SK-N-SH (cell line): ENCODE data around the gene PRC1. TPM values are rescaled to one million over a fixed set of nuclear protein-coding genes. Genes with fewer than 3 reads are reported as not detected.

Experiments
- CTCF ChIA-PET: fragments of 300-600, 350-600 bp; formaldehyde crosslinking; extraction: SDS; loops from one replicate; lab custom pipeline; 2021; lab: Yijun Ruan, JAX
- POLR2A ChIA-PET: fragments of 350-600 bp; sonication (Branson Sonifier 250); formaldehyde crosslinking; extraction: SDS; loops from one replicate; lab custom pipeline; 2020; ENCODE audit warnings: antibody characterized with exemption, inconsistent platforms; lab: Yijun Ruan, JAX
- DNase-seq: peaks from one replicate; pipeline ENCODE4 v3.0.0; 2012
- H2AFZ ChIP-seq: fragments of 200-600 bp; sonication (generic); 2 replicates; pipeline ENCODE4 v1.8.1; 2016; ENCODE audit warnings: antibody characterized with exemption, mild to moderate bottlenecking, low read depth
- H3F3A ChIP-seq: fragments of 200-600 bp; sonication (generic); replicated peaks from 2 replicates; pipeline ENCODE3; 2016; ENCODE audit warnings: antibody characterized with exemption, mild to moderate bottlenecking; ENCODE audit not compliant: insufficient read depth
- H3K27ac ChIP-seq, 2 experiments: fragments of 200-500 bp in 1 of 2; fragments of 200-600 bp in 1 of 2; sonication (Bioruptor generic) in 1 of 2; sonication (generic), shearing (Covaris generic) in 1 of 2; 2 replicates each; pipeline versions ENCODE4 v1.5.1 to v1.6.1; 2014 to 2016; ENCODE audit warnings: low read depth in 2 of 2, inconsistent platforms in 1 of 2, low read length in 1 of 2, mild to moderate bottlenecking in 1 of 2, mixed read lengths in 1 of 2
- H3K27me3 ChIP-seq: fragments of 200-600 bp; sonication (generic), shearing (Covaris generic); 2 replicates; pipeline ENCODE4 v1.6.1; 2016; ENCODE audit warnings: mixed run types; ENCODE audit not compliant: insufficient read depth
- H3K36me3 ChIP-seq, 2 experiments: fragments of 200-500 bp in 1 of 2; fragments of 200-600 bp in 1 of 2; sonication (Bioruptor generic) in 1 of 2; sonication (generic) in 1 of 2; replicated peaks in 1 of 2; 2 replicates each; pipeline versions ENCODE3 to v1.5.1; 2014 to 2016; ENCODE audit warnings: low read length in 1 of 2, mild to moderate bottlenecking in 1 of 2; ENCODE audit not compliant: insufficient read depth in 2 of 2, control insufficient read depth in 1 of 2
- H3K4me1 ChIP-seq, 2 experiments: fragments of 200-500 bp in 1 of 2; fragments of 200-600 bp in 1 of 2; sonication (Bioruptor generic) in 1 of 2; sonication (generic), shearing (Covaris generic) in 1 of 2; 2 replicates each; pipeline versions ENCODE4 v1.5.1 to v1.6.1; 2014 to 2016; ENCODE audit warnings: low read depth in 1 of 2, low read length in 1 of 2, mixed run types in 1 of 2; ENCODE audit not compliant: insufficient read depth in 2 of 2, control insufficient read depth in 1 of 2
- H3K4me2 ChIP-seq: fragments of 200-600 bp; sonication (generic), shearing (Covaris generic); 2 replicates; pipeline ENCODE4 v1.6.1; 2017; ENCODE audit warnings: mixed run types
- H3K4me3 ChIP-seq, 2 experiments: fragments of 200-500 bp in 1 of 2; fragments of 200-600 bp in 1 of 2; sonication (Bioruptor generic) in 1 of 2; sonication (generic), shearing (Covaris generic) in 1 of 2; 2 replicates each; pipeline versions ENCODE4 v1.5.1 to v1.8.1; 2014 to 2016; ENCODE audit warnings: low read depth in 2 of 2, inconsistent platforms in 1 of 2, low read length in 1 of 2, mild to moderate bottlenecking in 1 of 2, mixed read lengths in 1 of 2, moderate library complexity in 1 of 2
- H3K79me2 ChIP-seq: fragments of 200-600 bp; sonication (generic); 2 replicates; pipeline ENCODE4 v1.8.1; 2017; ENCODE audit warnings: mild to moderate bottlenecking; ENCODE audit not compliant: insufficient read depth
- H3K9ac ChIP-seq: fragments of 200-600 bp; sonication (generic); 2 replicates; pipeline ENCODE4 v1.6.1; 2017; ENCODE audit warnings: mixed run types
- H3K9me2 ChIP-seq: fragments of 200-600 bp; sonication (generic); 2 replicates; pipeline ENCODE4 v1.6.1; 2017; ENCODE audit warnings: mixed run types
- H3K9me3 ChIP-seq: fragments of 200-600 bp; sonication (generic); 2 replicates; pipeline ENCODE4 v1.6.1; 2017; ENCODE audit warnings: mixed run types, mild to moderate bottlenecking, moderate library complexity
- H4K20me1 ChIP-seq: fragments of 200-600 bp; sonication (generic); 2 replicates; pipeline ENCODE4 v1.6.1; 2017; ENCODE audit warnings: mild to moderate bottlenecking, mixed run types; ENCODE audit not compliant: insufficient read depth
- ELF1 ChIP-seq: IDR thresholded peaks from 2 replicates; pipeline ENCODE4 v1.4.0; 2012
- EZH2phosphoT487 ChIP-seq: fragments of 200-600 bp; sonication (generic); IDR thresholded peaks from 2 replicates; pipeline ENCODE4 v1.6.1; 2017; ENCODE audit warnings: low read depth, mixed run types, mild to moderate bottlenecking, antibody characterized with exemption, moderate library complexity, borderline replicate concordance
- FOXJ3 ChIP-seq: sonication (generic); formaldehyde crosslinking; IDR thresholded peaks from 2 replicates; pipeline ENCODE4 v1.5.1; 2020; ENCODE audit warnings: mild to moderate bottlenecking, missing genetic modification reagents
- FOXM1 ChIP-seq: IDR thresholded peaks from 2 replicates; pipeline ENCODE4 v1.4.0; 2012; ENCODE audit warnings: low read depth, mild to moderate bottlenecking
- GABPA ChIP-seq: IDR thresholded peaks from 2 replicates; pipeline ENCODE4 v1.4.0; 2012; ENCODE audit warnings: low read depth, mild to moderate bottlenecking
- GATA2 ChIP-seq: sonication (generic); formaldehyde crosslinking; IDR thresholded peaks from 2 replicates; pipeline ENCODE4 v1.5.0; 2020; ENCODE audit warnings: mild to moderate bottlenecking, missing genetic modification reagents
- IRF3 ChIP-seq: fragments of 150-350 bp; IDR thresholded peaks from 2 replicates; pipeline ENCODE4 v1.6.1; 2016; ENCODE audit warnings: mild to moderate bottlenecking, low read depth, low read length
- JUND ChIP-seq: IDR thresholded peaks from 2 replicates; pipeline ENCODE4 v1.4.0; 2012
- MAX ChIP-seq: IDR thresholded peaks from 2 replicates; pipeline ENCODE4 v1.4.0; 2012; ENCODE audit warnings: low read depth
- MEF2A ChIP-seq: IDR thresholded peaks from 2 replicates; pipeline ENCODE4 v1.4.0; 2012; ENCODE audit warnings: low read depth, borderline replicate concordance
- POLR2AphosphoS5 ChIP-seq: IDR thresholded peaks from 2 replicates; pipeline ENCODE4 v1.6.1; 2012; ENCODE audit warnings: low read depth, low read length
- RAD21 ChIP-seq: IDR thresholded peaks from 2 replicates; pipeline ENCODE4 v1.6.1; 2012; ENCODE audit warnings: mild to moderate bottlenecking, low read length
- RCOR1 ChIP-seq: fragments of 150-350 bp; IDR thresholded peaks from 2 replicates; pipeline ENCODE4 v1.6.1; 2017; ENCODE audit warnings: antibody characterized with exemption, low read length
- REST ChIP-seq: IDR thresholded peaks from 2 replicates; pipeline ENCODE4 v1.6.1; 2012; ENCODE audit warnings: mild to moderate bottlenecking, low read depth, low read length, moderate library complexity
- RFX5 ChIP-seq: IDR thresholded peaks from 2 replicates; pipeline ENCODE4 v1.6.1; 2012; ENCODE audit warnings: mild to moderate bottlenecking, improper control_type of control experiment, low read length
- SIN3A ChIP-seq: IDR thresholded peaks from 2 replicates; pipeline ENCODE4 v1.6.1; 2012; ENCODE audit warnings: low read depth, mild to moderate bottlenecking, low read length, moderate library complexity, borderline replicate concordance
- SMC3 ChIP-seq: IDR thresholded peaks from 2 replicates; pipeline ENCODE4 v1.6.1; 2012; ENCODE audit warnings: low read depth, low read length, improper control_type of control experiment
- TAF1 ChIP-seq: IDR thresholded peaks from 2 replicates; pipeline ENCODE4 v1.6.1; 2012; ENCODE audit warnings: low read depth, mild to moderate bottlenecking, low read length, moderate library complexity, borderline replicate concordance
- TCF12 ChIP-seq: IDR thresholded peaks from 2 replicates; pipeline ENCODE4 v1.4.0; 2012
- USF1 ChIP-seq: IDR thresholded peaks from 2 replicates; pipeline ENCODE4 v1.4.0; 2012; ENCODE audit warnings: low read depth, borderline replicate concordance
- YY1 ChIP-seq: IDR thresholded peaks from 2 replicates; pipeline ENCODE4 v1.4.0; 2012; ENCODE audit warnings: low read depth, mild to moderate bottlenecking
- WGBS: methylation state at CpG from one replicate; pipeline ENCODE4 v1.1.6; 2017; ENCODE audit warnings: low lambda C conversion rate; 5-methylcytosine and 5-hydroxymethylcytosine counted together
- polyA plus RNA-seq, 3 experiments: library from polyadenylated mRNA; depleted of rRNA; stranded (reverse); fragments of >200 nt; gene quantifications; 2 replicates each; pipeline ENCODE4 v1.2.3, GENCODE V29; 2012
- TF ChIP-seq, protein P1 (sequence below): fragments of 200-600 bp; sonication (generic); IDR thresholded peaks from 2 replicates; pipeline ENCODE4 v1.6.1; 2017; ENCODE audit warnings: antibody characterized with exemption, mild to moderate bottlenecking, moderate library complexity
- TF ChIP-seq, protein P2 (sequence below): fragments of 150-350 bp; IDR thresholded peaks from 2 replicates; pipeline ENCODE4 v1.6.1; 2017; ENCODE audit warnings: antibody characterized with exemption, low read length, low read depth, borderline replicate concordance

PRC1 gene
- polyA plus RNA-seq, 1 of the 3 experiments (the other 2 are of a cell fraction) = 125 TPM

- no peak for TF ChIP-seq REST
- TF ChIP-seq EZH2phosphoT487 = no peak
- peak; percentile 36; the same call in 1 of the 2 replicates for TF ChIP-seq ELF1
- no peak for TF ChIP-seq RAD21
- TF ChIP-seq RFX5 = no peak
- TF ChIP-seq RCOR1 = no peak
- peak; percentile 83 for TF ChIP-seq POLR2AphosphoS5
- TF ChIP-seq SMC3 = no peak
- TF ChIP-seq TCF12 = no peak; the same call in 1 of the 2 replicates
- no peak for TF ChIP-seq GATA2
- no peak for TF ChIP-seq MEF2A
- peak; percentile 77 for TF ChIP-seq MAX
- TF ChIP-seq GABPA = no peak
- TF ChIP-seq FOXJ3 (CRISPR knock-in tag) = no peak
- 0 out of 2 replicates have a peak, but pooled peaks have one; percentile 39 for TF ChIP-seq USF1
These were observed at the start of gene PRC1 (continued) for GRCh38 chr15:90994417-90995311.

DNA sequence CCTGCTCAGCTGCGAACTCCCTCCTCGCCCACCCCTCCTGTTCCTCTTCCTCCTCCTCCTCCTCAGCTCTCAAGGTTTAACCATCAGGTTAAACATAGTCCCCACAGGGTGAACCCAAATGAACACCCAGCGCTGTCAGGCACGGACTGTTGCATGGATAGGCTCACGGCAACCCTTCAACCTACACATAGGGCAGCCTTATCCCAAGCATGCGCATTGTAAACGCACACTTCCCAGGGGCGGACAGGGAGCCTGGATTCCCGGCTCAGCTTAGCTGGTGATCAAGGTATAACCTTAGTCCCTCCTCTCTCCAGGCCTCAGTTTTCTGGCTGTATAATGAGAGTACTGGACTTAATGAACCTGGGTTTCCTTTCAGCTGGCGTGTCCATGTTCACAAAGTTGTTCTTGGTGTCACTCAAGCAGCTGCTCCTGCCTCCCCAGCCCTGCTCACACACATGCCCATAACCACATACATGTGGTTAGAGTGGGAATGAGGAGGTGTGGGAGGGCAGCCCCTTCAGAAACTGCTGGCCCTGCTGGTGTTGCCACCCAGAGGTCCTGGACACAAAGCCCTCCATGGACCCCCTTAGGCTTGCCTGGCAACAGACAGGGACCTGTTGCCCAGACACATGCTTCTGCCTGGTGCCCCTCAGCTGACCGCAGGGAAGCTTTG lies 49.0 kb upstream of the PRC1 start:
- H3K9me3 ChIP-seq = no peaks in the 10 kb centered on the region
- H3K4me2 ChIP-seq = no peak overlapping the region
- H3F3A ChIP-seq = no peaks in the 10 kb centered on the region
- H3K9me2 ChIP-seq = no peaks in the 10 kb centered on the region
- ChIA-PET CTCF (interaction anchor here (1.0 to 1.7 kb wide), 3 partner anchors 10 to 228 kb away, joined by 3 to 12 read pairs (median 4); no protein-coding TSS in a partner anchor), POLR2A (interaction anchor here (0.6 kb wide), 1 partner anchor 63 kb away, joined by 3 read pairs; no protein-coding TSS in a partner anchor)
- DNase-seq = no peak
- H3K27ac ChIP-seq = no peak overlapping the region
- no peak overlapping the region for H3K9ac ChIP-seq
- 85% methylated on average over 10 of the region's 11 CpGs for WGBS
- no peak overlapping the region for H2AFZ ChIP-seq
- H3K4me1 ChIP-seq = no peaks in the 10 kb centered on the region
- H3K36me3 ChIP-seq = no peaks in the 10 kb centered on the region
- no peak overlapping the region for H3K4me3 ChIP-seq
- no peaks in the 10 kb centered on the region for H4K20me1 ChIP-seq
- no peaks in the 10 kb centered on the region for H3K79me2 ChIP-seq
- no peaks in the 10 kb centered on the region for H3K27me3 ChIP-seq
- TF ChIP-seq, protein P1, sequence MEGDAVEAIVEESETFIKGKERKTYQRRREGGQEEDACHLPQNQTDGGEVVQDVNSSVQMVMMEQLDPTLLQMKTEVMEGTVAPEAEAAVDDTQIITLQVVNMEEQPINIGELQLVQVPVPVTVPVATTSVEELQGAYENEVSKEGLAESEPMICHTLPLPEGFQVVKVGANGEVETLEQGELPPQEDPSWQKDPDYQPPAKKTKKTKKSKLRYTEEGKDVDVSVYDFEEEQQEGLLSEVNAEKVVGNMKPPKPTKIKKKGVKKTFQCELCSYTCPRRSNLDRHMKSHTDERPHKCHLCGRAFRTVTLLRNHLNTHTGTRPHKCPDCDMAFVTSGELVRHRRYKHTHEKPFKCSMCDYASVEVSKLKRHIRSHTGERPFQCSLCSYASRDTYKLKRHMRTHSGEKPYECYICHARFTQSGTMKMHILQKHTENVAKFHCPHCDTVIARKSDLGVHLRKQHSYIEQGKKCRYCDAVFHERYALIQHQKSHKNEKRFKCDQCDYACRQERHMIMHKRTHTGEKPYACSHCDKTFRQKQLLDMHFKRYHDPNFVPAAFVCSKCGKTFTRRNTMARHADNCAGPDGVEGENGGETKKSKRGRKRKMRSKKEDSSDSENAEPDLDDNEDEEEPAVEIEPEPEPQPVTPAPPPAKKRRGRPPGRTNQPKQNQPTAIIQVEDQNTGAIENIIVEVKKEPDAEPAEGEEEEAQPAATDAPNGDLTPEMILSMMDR = no peak
- no peak for TF ChIP-seq SIN3A
- TF ChIP-seq, protein P2, sequence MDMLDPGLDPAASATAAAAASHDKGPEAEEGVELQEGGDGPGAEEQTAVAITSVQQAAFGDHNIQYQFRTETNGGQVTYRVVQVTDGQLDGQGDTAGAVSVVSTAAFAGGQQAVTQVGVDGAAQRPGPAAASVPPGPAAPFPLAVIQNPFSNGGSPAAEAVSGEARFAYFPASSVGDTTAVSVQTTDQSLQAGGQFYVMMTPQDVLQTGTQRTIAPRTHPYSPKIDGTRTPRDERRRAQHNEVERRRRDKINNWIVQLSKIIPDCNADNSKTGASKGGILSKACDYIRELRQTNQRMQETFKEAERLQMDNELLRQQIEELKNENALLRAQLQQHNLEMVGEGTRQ = no peak
- TF ChIP-seq POLR2AphosphoS5 = no peak
- no peak for TF ChIP-seq FOXM1
- no peak for TF ChIP-seq IRF3
- no peak for TF ChIP-seq JUND
- no peak for TF ChIP-seq TCF12
- no peak for TF ChIP-seq YY1
- TF ChIP-seq TAF1 = no peak
